Panc1 (cell line): ENCODE results near the gene ORM2. TPM values are rescaled to one million over a fixed set of nuclear protein-coding genes. Genes with fewer than 3 reads are reported as not detected.

ENCODE experiments used
- ATAC-seq: fragments of 200-7000 bp; cut with Tn5 transposase; 2 replicates; pipeline ENCODE4 v1.9.1; 2020; ENCODE audit warnings: mild to moderate bottlenecking, moderate library complexity
- BruUV-seq: library from RNA; stranded (reverse); fragments of 400-500 nt; replicated peaks from 2 replicates; lab custom pipeline; 2021; lab: Mats Ljungman, UMichigan
- CTCF ChIA-PET: fragments of 300-600 bp; sonication (Branson Sonifier 250); formaldehyde crosslinking; loops from one replicate; lab custom pipeline; 2022; ENCODE audit warnings: antibody characterized with exemption; lab: Charles Lee
- POLR2A ChIA-PET: fragments of 300-600 bp; sonication (Branson Sonifier 250); formaldehyde crosslinking; loops from one replicate; lab custom pipeline; 2022; ENCODE audit warnings: antibody characterized with exemption; lab: Charles Lee
- DNase-seq: peaks from one replicate; pipeline ENCODE4 v3.0.0-alpha.2; 2010; ENCODE audit warnings: low read depth, low spot score
- H3K27ac ChIP-seq: 2 replicates; pipeline ENCODE4 v1.5.1; 2011; ENCODE audit warnings: mild to moderate bottlenecking, low read length, inconsistent platforms
- H3K27me3 ChIP-seq: fragments of 200-500 bp; sonication (Bioruptor generic); 2 replicates; pipeline ENCODE4 v1.6.0; 2014; ENCODE audit warnings: low read length, inconsistent platforms; ENCODE audit not compliant: control insufficient read depth, insufficient read depth
- H3K36me3 ChIP-seq: fragments of 200-500 bp; sonication (Bioruptor generic); 2 replicates; pipeline ENCODE4 v1.5.1; 2014; ENCODE audit warnings: inconsistent platforms, mild to moderate bottlenecking, low read length, moderate library complexity; ENCODE audit not compliant: control insufficient read depth, insufficient read depth
- H3K4me1 ChIP-seq: 2 replicates; pipeline ENCODE4 v1.5.1; 2011; ENCODE audit warnings: inconsistent platforms, mild to moderate bottlenecking, low read length, moderate library complexity; ENCODE audit not compliant: control insufficient read depth, insufficient read depth
- H3K4me3 ChIP-seq, 2 experiments: 2 replicates each; pipeline ENCODE4 v1.5.1; 2011 to 2012; ENCODE audit warnings: low read depth in 2 of 2, low read length in 2 of 2, mild to moderate bottlenecking in 2 of 2, inconsistent platforms in 1 of 2, moderate library complexity in 1 of 2
- H3K9me3 ChIP-seq: fragments of 200-500 bp; sonication (Bioruptor generic); 2 replicates; pipeline ENCODE4 v1.5.1; 2014; ENCODE audit warnings: low read depth, mild to moderate bottlenecking, inconsistent platforms, low read length, moderate library complexity; ENCODE audit not compliant: control insufficient read depth, insufficient read depth
- POLR2AphosphoS5 ChIP-seq: IDR thresholded peaks from 2 replicates; pipeline ENCODE4 v1.6.1; 2012; ENCODE audit warnings: mild to moderate bottlenecking, low read depth, low read length, moderate library complexity
- SIN3A ChIP-seq: IDR thresholded peaks from 2 replicates; pipeline ENCODE4 v1.6.1; 2012; ENCODE audit warnings: low read depth, mild to moderate bottlenecking, low read length, moderate library complexity, borderline replicate concordance; ENCODE audit not compliant: insufficient read depth
- TCF7L2 ChIP-seq: IDR thresholded peaks from 2 replicates; pipeline ENCODE4 v1.6.1; 2011; ENCODE audit warnings: mild to moderate bottlenecking, low read depth, low read length, inconsistent platforms
- in situ Hi-C: cut with HindIII; loops from 2 replicates; pipeline ENCODE4 v1.10.0; 2016; ENCODE audit warnings: low sequenced_read_pairs, low pct_unique_long_range_greater_than_20kb
- intact Hi-C: fragments of 100-400 bp; cut with micrococcal nuclease; formaldehyde crosslinking; loops from one replicate; pipeline ENCODE4 v1.10.0; 2022; ENCODE audit not compliant: unreplicated experiment
- total RNA-seq: library from RNA; stranded (reverse); gene quantifications from one replicate; pipeline ENCODE4 v1.2.1, GENCODE V29; 2021; ENCODE audit not compliant: unreplicated experiment
- TF ChIP-seq, protein P1 (sequence below), 2 experiments: IDR thresholded peaks; 2 replicates each; pipeline ENCODE4 v1.6.1; 2011 to 2012; ENCODE audit warnings: low read depth in 2 of 2, control low read depth in 1 of 2, low read length in 1 of 2, mild to moderate bottlenecking in 1 of 2, moderate library complexity in 1 of 2; ENCODE audit not compliant: insufficient read depth in 1 of 2
- TF ChIP-seq, protein P2 (sequence below): fragments of 450-650 bp; IDR thresholded peaks from 2 replicates; pipeline ENCODE4 v1.5.1; 2017; ENCODE audit warnings: mild to moderate bottlenecking

Gene ORM2
- total RNA-seq, 1 experiment from 2014 or later, result 0.77 TPM

DNA sequence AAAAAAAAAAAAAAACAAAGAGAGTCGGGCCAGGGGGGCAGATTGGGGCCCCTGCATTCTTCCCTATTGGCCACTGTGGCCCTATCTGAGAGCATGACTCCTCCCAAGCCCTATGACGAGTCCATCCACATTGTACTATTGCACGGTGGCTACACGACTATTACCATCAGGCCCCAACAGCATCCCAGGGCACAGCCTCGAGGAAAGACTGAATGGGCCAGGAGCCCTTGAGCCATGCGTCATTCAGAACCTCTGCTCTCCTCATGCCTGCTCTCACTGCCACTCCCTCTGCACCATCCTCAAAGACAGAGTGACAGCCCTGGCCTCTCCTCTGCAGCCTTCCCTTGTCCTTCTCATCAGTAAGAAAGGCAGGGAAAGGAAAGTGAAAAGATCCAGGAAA is 26.9 kb upstream of the ORM2 start:
- DNase-seq, result no peak
- no TSS peak for BruUV-seq
- intact Hi-C loops, result loop anchor here (5.0 kb wide), 1 partner anchor 220 kb away; no protein-coding TSS in a partner anchor
- H3K4me1 ChIP-seq, result no peaks in the 10 kb centered on the region
- no peak for TF ChIP-seq TCF7L2
- TF ChIP-seq, protein P1, sequence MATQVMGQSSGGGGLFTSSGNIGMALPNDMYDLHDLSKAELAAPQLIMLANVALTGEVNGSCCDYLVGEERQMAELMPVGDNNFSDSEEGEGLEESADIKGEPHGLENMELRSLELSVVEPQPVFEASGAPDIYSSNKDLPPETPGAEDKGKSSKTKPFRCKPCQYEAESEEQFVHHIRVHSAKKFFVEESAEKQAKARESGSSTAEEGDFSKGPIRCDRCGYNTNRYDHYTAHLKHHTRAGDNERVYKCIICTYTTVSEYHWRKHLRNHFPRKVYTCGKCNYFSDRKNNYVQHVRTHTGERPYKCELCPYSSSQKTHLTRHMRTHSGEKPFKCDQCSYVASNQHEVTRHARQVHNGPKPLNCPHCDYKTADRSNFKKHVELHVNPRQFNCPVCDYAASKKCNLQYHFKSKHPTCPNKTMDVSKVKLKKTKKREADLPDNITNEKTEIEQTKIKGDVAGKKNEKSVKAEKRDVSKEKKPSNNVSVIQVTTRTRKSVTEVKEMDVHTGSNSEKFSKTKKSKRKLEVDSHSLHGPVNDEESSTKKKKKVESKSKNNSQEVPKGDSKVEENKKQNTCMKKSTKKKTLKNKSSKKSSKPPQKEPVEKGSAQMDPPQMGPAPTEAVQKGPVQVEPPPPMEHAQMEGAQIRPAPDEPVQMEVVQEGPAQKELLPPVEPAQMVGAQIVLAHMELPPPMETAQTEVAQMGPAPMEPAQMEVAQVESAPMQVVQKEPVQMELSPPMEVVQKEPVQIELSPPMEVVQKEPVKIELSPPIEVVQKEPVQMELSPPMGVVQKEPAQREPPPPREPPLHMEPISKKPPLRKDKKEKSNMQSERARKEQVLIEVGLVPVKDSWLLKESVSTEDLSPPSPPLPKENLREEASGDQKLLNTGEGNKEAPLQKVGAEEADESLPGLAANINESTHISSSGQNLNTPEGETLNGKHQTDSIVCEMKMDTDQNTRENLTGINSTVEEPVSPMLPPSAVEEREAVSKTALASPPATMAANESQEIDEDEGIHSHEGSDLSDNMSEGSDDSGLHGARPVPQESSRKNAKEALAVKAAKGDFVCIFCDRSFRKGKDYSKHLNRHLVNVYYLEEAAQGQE (IDR thresholded peaks at IDR 0.05; ENCODE audit: insufficient read depth in 1 of 2, low read depth in 2 of 2, low read length in 1 of 2), result no peak
- TF ChIP-seq POLR2AphosphoS5, result no peak
- TF ChIP-seq, protein P2, sequence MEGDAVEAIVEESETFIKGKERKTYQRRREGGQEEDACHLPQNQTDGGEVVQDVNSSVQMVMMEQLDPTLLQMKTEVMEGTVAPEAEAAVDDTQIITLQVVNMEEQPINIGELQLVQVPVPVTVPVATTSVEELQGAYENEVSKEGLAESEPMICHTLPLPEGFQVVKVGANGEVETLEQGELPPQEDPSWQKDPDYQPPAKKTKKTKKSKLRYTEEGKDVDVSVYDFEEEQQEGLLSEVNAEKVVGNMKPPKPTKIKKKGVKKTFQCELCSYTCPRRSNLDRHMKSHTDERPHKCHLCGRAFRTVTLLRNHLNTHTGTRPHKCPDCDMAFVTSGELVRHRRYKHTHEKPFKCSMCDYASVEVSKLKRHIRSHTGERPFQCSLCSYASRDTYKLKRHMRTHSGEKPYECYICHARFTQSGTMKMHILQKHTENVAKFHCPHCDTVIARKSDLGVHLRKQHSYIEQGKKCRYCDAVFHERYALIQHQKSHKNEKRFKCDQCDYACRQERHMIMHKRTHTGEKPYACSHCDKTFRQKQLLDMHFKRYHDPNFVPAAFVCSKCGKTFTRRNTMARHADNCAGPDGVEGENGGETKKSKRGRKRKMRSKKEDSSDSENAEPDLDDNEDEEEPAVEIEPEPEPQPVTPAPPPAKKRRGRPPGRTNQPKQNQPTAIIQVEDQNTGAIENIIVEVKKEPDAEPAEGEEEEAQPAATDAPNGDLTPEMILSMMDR, result no peak
- no peak for TF ChIP-seq SIN3A
- ChIA-PET CTCF (no interaction called here), POLR2A (no interaction called here)
- no peaks in the 10 kb centered on the region for H3K36me3 ChIP-seq
- H3K27ac ChIP-seq, result no peak overlapping the region
- H3K4me3 ChIP-seq, result no peak overlapping the region
- H3K9me3 ChIP-seq, result no peaks in the 10 kb centered on the region
- H3K27me3 ChIP-seq, result no peaks in the 10 kb centered on the region
- no peak for ATAC-seq
- in situ Hi-C loops, result no loop called here

DNA sequence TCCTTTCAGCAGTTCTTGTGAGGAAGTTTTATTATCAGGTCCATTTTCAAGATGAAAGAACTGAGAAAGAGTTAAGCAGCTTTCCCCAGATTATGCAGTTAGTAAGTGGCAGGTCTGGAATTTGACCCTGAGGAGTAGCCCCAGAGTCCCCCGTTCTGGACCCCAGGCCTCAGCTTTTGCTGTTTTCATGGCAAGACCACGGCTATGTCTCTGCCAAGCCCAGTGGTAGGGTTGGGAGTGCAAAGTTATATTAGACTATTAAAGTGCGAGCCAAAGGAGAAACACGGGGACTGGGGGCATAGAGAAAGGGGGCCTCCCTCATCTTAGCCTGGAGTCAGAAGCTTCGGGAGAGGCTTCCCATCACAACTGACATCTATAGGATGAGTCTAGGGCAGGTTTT is 26.1 kb upstream of the ORM2 start:
- Histone ChIP-seq H3K36me3 (no peaks in the 10 kb centered on the region), H3K4me1 (no peaks in the 10 kb centered on the region), H3K27me3 (no peaks in the 10 kb centered on the region), H3K9me3 (no peaks in the 10 kb centered on the region), H3K4me3 (no peak overlapping the region), H3K27ac (no peak overlapping the region)
- POLR2A ChIA-PET, result interaction anchor here (0.7 kb wide), 1 partner anchor 149 kb away, joined by 8 read pairs; no protein-coding TSS in a partner anchor
- CTCF ChIA-PET, result no interaction called here
- no peak for DNase-seq
- intact Hi-C loops (loop anchor here (5.0 kb wide), 1 partner anchor 221 kb away; no protein-coding TSS in a partner anchor), in situ Hi-C loops (no loop called here)
- TF ChIP-seq, protein P1 (IDR thresholded peaks at IDR 0.05; ENCODE audit: insufficient read depth in 1 of 2, low read depth in 2 of 2, low read length in 1 of 2), result no peak
- no peak for TF ChIP-seq POLR2AphosphoS5
- TF ChIP-seq, protein P2, result no peak
- TF ChIP-seq TCF7L2, result no peak
- TF ChIP-seq SIN3A, result no peak
- no TSS peak for BruUV-seq
- no peak for ATAC-seq
